Brain microvascular endothelial cell (primary cell): ENCODE data around the gene FGGY.

Experiments used
- DNase-seq: peaks from one replicate; pipeline ENCODE4 v3.0.0-alpha.2; 2020
- H3K27ac ChIP-seq: fragments of 250-450 bp; sonication (Bioruptor Pico); 2 replicates; pipeline ENCODE4 v1.5.1; 2020; ENCODE audit warnings: mild to moderate bottlenecking, moderate library complexity
- H3K27me3 ChIP-seq: fragments of 250-450 bp; sonication (Bioruptor Pico); replicated peaks from 2 replicates; pipeline ENCODE4 v1.5.1; 2020; ENCODE audit warnings: mild to moderate bottlenecking
- H3K36me3 ChIP-seq: fragments of 250-450 bp; sonication (Bioruptor Pico); replicated peaks from 2 replicates; pipeline ENCODE4 v1.5.1; 2020; ENCODE audit warnings: mild to moderate bottlenecking
- H3K4me3 ChIP-seq: 2 replicates; pipeline ENCODE4 v1.5.1; 2011; ENCODE audit warnings: low read depth, mild to moderate bottlenecking, control low read depth, low read length, moderate library complexity
- in situ Hi-C: cut with HindIII; loops from 2 replicates; pipeline ENCODE4 v1.10.0; 2017; ENCODE audit warnings: low sequenced_read_pairs, low pct_ligation_motif_present
- TF ChIP-seq, protein P1 (sequence below): IDR thresholded peaks from 2 replicates; pipeline ENCODE4 v1.5.1; 2011; ENCODE audit warnings: low read depth, mild to moderate bottlenecking, moderate library complexity, low read length, control low read depth, inconsistent platforms; ENCODE audit errors: missing control alignments

FGGY gene

DNA sequence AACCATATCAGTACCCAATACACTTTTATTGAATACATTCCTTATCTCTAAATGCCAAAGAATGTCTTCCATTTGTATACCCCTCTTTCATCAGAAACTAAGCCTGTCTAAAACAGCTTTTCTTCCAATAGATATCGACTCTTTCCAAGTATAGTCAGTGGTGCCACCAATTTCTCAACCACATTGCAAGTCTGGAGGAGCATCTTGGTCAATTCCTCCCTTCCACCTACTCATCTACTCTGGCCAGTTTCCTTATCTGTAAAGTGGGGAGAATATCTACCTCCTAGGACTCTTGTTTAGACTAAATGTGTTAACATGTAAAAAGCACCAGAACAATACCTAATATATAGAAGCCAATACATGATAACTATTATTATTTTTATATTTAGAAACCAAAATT, 28.5 kb upstream of the FGGY start:
- no peak overlapping the region for H3K27ac ChIP-seq
- no peaks in the 10 kb centered on the region for H3K27me3 ChIP-seq
- no peaks in the 10 kb centered on the region for H3K36me3 ChIP-seq
- TF ChIP-seq, protein P1, sequence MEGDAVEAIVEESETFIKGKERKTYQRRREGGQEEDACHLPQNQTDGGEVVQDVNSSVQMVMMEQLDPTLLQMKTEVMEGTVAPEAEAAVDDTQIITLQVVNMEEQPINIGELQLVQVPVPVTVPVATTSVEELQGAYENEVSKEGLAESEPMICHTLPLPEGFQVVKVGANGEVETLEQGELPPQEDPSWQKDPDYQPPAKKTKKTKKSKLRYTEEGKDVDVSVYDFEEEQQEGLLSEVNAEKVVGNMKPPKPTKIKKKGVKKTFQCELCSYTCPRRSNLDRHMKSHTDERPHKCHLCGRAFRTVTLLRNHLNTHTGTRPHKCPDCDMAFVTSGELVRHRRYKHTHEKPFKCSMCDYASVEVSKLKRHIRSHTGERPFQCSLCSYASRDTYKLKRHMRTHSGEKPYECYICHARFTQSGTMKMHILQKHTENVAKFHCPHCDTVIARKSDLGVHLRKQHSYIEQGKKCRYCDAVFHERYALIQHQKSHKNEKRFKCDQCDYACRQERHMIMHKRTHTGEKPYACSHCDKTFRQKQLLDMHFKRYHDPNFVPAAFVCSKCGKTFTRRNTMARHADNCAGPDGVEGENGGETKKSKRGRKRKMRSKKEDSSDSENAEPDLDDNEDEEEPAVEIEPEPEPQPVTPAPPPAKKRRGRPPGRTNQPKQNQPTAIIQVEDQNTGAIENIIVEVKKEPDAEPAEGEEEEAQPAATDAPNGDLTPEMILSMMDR = no peak
- no peak overlapping the region for H3K4me3 ChIP-seq
- in situ Hi-C loops = no loop called here
- DNase-seq = no peak

DNA sequence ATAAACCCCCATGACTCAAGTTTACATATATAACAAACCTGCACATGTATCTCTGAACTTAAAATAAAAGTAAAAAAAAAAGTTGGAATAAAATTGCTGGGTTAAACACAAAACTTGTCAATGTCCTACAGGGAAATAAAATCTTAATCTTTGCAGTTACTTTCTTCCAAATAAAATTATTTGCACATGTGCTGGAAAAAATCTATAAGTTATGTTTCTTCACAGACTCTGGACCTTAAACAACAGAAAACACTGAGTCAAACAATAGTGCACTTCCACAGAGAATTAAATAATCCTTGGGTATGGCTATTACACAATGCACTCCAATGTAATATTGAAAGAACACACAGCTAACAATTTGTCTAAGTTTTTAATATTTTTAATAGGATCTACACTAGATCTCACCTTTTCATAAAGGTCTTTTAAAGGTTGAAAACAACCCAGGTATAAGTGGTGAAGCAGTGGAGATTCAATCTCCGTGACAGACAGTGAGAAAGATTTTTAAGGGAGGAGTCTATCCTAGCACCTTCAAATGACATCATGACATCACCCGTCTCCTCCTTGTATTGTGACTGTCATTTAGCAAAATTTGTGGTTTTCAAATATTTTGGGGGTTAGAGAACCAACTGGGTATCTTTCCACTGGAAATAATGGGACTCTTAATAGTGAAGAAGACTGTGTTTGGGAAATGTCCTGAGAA, 25.2 kb upstream of the FGGY start:
- TF ChIP-seq, protein P1 = no peak
- H3K36me3 ChIP-seq = no peaks in the 10 kb centered on the region
- in situ Hi-C loops = no loop called here
- no peak overlapping the region for H3K4me3 ChIP-seq
- no peak overlapping the region for H3K27ac ChIP-seq
- DNase-seq = no peak
- no peaks in the 10 kb centered on the region for H3K27me3 ChIP-seq

DNA sequence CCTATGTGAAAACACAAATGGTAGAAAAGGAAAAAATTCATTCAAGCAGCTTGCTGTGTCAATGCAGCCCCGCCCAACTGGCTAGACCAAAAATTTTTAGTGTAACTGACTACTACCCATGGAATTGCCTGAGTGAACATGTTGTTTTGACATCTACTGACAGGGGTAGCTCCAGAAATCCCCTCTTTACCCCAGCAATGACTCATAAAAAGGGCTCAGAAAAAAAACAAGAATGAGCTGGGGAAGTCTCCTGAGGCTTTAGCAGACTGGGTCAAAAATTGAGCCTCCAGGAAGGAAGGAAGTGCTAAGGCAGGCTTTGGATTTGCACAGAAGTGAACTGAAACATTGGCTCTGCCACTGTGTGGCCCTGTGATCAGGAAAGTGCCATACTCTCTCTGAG, 24.4 kb upstream of the FGGY start:
- TF ChIP-seq, protein P1 = no peak
- Histone ChIP-seq H3K4me3 (no peak overlapping the region), H3K27ac (peak overlapping the region; percentile 54), H3K36me3 (no peaks in the 10 kb centered on the region), H3K27me3 (no peaks in the 10 kb centered on the region)
- DNase-seq = peak; percentile 50
- in situ Hi-C loops = no loop called here

DNA sequence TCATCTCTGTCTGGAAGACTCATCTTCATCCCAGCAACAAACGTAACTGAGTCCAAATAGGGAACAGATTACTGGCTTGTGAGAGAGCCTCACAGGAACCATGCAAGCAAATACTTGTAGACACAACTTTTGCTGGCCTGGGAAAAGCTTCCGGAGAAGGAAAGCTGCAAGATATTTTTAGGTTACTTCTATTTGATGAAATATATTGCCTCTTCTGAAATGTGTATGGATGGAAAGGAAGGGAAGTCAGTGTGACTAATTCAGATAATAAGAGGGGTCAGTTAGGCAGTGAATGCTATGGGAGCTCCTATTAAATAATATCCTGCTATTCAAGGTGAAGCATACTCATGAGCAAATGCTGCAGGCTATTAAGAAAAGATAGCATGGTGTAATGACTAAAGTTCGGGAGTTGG, 20.4 kb upstream of the FGGY start:
- in situ Hi-C loops = no loop called here
- TF ChIP-seq, protein P1 = no peak
- Histone ChIP-seq H3K27ac (no peak overlapping the region), H3K27me3 (no peaks in the 10 kb centered on the region), H3K36me3 (no peaks in the 10 kb centered on the region), H3K4me3 (no peak overlapping the region)
- DNase-seq = peak; percentile 20

DNA sequence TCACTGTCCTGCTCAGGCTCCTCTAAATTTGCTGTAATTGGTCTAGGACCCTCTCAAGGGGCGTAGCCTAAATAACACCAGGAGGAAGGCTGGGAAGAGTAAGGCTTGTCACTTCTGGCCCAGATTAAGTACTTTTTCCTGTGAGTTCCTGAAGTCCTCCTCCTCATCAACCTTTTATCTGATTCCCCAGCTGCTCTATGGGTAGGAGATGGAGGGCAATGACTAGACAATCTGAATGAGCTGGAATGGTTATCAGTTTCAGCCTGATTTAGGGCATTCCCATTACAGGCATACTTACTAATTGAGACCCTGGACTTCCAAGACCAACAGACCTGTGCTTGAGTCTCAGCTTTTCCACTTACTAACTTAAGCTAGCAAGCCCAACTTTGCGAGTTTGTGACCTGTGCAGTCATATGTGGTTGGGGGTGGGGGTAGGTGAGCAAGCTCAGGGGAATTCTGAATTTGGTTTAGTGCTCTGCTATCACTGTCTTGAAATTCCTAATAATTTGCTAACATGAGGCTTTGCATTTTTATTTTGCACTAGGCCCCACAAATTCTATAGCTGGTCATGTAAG, 18.0 kb upstream of the FGGY start:
- in situ Hi-C loops = no loop called here
- TF ChIP-seq, protein P1 = no peak
- no peak overlapping the region for H3K4me3 ChIP-seq
- H3K36me3 ChIP-seq = no peaks in the 10 kb centered on the region
- no peaks in the 10 kb centered on the region for H3K27me3 ChIP-seq
- no peak overlapping the region for H3K27ac ChIP-seq
- DNase-seq = no peak
